WTC11 (cell line): ENCODE data around the gene BCAS3. TPM values are rescaled to one million over a fixed set of nuclear protein-coding genes. Genes with fewer than 3 reads are reported as not detected.

Experiments
- ATAC-seq: fragments of 200-7000 bp; cut with Tn5 transposase; 2 replicates; pipeline ENCODE4 v1.10.0; 2021; ENCODE audit warnings: mild to moderate bottlenecking, moderate library complexity
- CTCF ChIA-PET: fragments of 300-600 bp; sonication (Branson Sonifier 250); formaldehyde crosslinking; loops from one replicate; lab custom pipeline; 2021; ENCODE audit warnings: antibody characterized with exemption; lab: Charles Lee
- POLR2A ChIA-PET: fragments of 350-600 bp; sonication (Branson Sonifier 250); formaldehyde crosslinking; loops from one replicate; lab custom pipeline; 2021; ENCODE audit warnings: antibody characterized with exemption; lab: Charles Lee
- DNase-seq: peaks from one replicate; pipeline ENCODE4 v3.0.0; 2021; ENCODE audit warnings: low spot score
- H3K27ac Mint-ChIP-seq: 2 replicates; pipeline ENCODE4 v1.8.0; 2021; ENCODE audit warnings: mixed read lengths
- H3K27me3 Mint-ChIP-seq: 2 replicates; pipeline ENCODE4 v1.8.0; 2021; ENCODE audit warnings: low read depth, mild to moderate bottlenecking, moderate library complexity, mixed read lengths
- H3K36me3 Mint-ChIP-seq: 2 replicates; pipeline ENCODE4 v1.8.0; 2021; ENCODE audit warnings: mixed read lengths
- H3K4me1 Mint-ChIP-seq: 2 replicates; pipeline ENCODE4 v1.8.0; 2022; ENCODE audit warnings: mixed read lengths
- H3K4me3 Mint-ChIP-seq: 2 replicates; pipeline ENCODE4 v1.8.0; 2021; ENCODE audit warnings: mild to moderate bottlenecking, moderate library complexity, mixed read lengths
- H3K9me3 Mint-ChIP-seq: 2 replicates; pipeline ENCODE4 v1.8.0; 2021; ENCODE audit warnings: mixed read lengths
- CREB1 ChIP-seq: sonication (generic); formaldehyde crosslinking; IDR thresholded peaks from 2 replicates; pipeline ENCODE4 v1.8.0; 2023; ENCODE audit warnings: mild to moderate bottlenecking, missing genetic modification reagents
- FOXK1 ChIP-seq: sonication (generic); formaldehyde crosslinking; IDR thresholded peaks from 2 replicates; pipeline ENCODE4 v1.8.0; 2022; ENCODE audit warnings: mild to moderate bottlenecking, moderate library complexity, missing genetic modification reagents
- GRHL2 ChIP-seq: fragments of 250-450 bp; sonication (Bioruptor Pico); IDR thresholded peaks from 2 replicates; pipeline ENCODE4 v1.8.0; 2022; ENCODE audit warnings: mild to moderate bottlenecking, moderate library complexity; ENCODE audit not compliant: insufficient replicate concordance, severe bottlenecking
- GTF2I ChIP-seq: fragments of 250-450 bp; sonication (Bioruptor Pico); conservative IDR thresholded peaks from 2 replicates; pipeline ENCODE4 v1.4.0; 2021; ENCODE audit warnings: mild to moderate bottlenecking
- HMGA2 ChIP-seq: fragments of 250-450 bp; sonication (Bioruptor Pico); IDR thresholded peaks from 2 replicates; pipeline ENCODE4 v1.4.0; 2021; ENCODE audit warnings: mild to moderate bottlenecking, moderate library complexity
- HMGXB4 ChIP-seq: sonication (generic); formaldehyde crosslinking; IDR thresholded peaks from 2 replicates; pipeline ENCODE4 v1.8.1; 2023; ENCODE audit warnings: mild to moderate bottlenecking, moderate library complexity, missing genetic modification reagents
- IRF1 ChIP-seq: sonication (generic); formaldehyde crosslinking; IDR thresholded peaks from 2 replicates; pipeline ENCODE4 v1.8.0; 2023; ENCODE audit warnings: missing genetic modification reagents
- MYBL2 ChIP-seq: sonication (generic); formaldehyde crosslinking; IDR thresholded peaks from 2 replicates; pipeline ENCODE4 v1.8.1; 2023; ENCODE audit warnings: mild to moderate bottlenecking, moderate library complexity, missing genetic modification reagents
- NR1H2 ChIP-seq: sonication (generic); formaldehyde crosslinking; IDR thresholded peaks from 2 replicates; pipeline ENCODE4 v1.9.0; 2021; ENCODE audit warnings: mild to moderate bottlenecking, moderate library complexity, missing genetic modification reagents
- SMAD3 ChIP-seq: sonication (generic); formaldehyde crosslinking; IDR thresholded peaks from 2 replicates; pipeline ENCODE4 v1.8.0; 2022; ENCODE audit warnings: missing genetic modification reagents, mild to moderate bottlenecking, borderline replicate concordance
- ZBTB21 ChIP-seq: sonication (generic); formaldehyde crosslinking; IDR thresholded peaks from 2 replicates; pipeline ENCODE4 v1.8.1; 2023; ENCODE audit warnings: mild to moderate bottlenecking, missing genetic modification reagents, borderline replicate concordance
- ZMAT4 ChIP-seq: fragments of 250-450 bp; sonication (Bioruptor Pico); IDR thresholded peaks from 2 replicates; pipeline ENCODE4 v1.9.0; 2021; ENCODE audit warnings: mild to moderate bottlenecking
- ZNF232 ChIP-seq: sonication (generic); formaldehyde crosslinking; IDR thresholded peaks from 2 replicates; pipeline ENCODE4 v1.8.0; 2022; ENCODE audit warnings: mild to moderate bottlenecking, missing genetic modification reagents
- total RNA-seq: library from RNA; stranded (reverse); gene quantifications from 3 replicates; pipeline ENCODE4 v1.2.3, GENCODE V29; 2021
- TF ChIP-seq, protein P1 (sequence below): sonication (generic); formaldehyde crosslinking; IDR thresholded peaks from 2 replicates; pipeline ENCODE4 v1.8.1; 2023; ENCODE audit warnings: mild to moderate bottlenecking, missing genetic modification reagents, moderate library complexity
- TF ChIP-seq, protein P2 (sequence below): sonication (generic); formaldehyde crosslinking; IDR thresholded peaks from 2 replicates; pipeline ENCODE4 v1.8.1; 2022; ENCODE audit warnings: low read depth, mild to moderate bottlenecking, moderate library complexity, missing genetic modification reagents, borderline replicate concordance

Gene BCAS3
- total RNA-seq, 1 experiment from 2014 or later: 15.5 TPM

DNA sequence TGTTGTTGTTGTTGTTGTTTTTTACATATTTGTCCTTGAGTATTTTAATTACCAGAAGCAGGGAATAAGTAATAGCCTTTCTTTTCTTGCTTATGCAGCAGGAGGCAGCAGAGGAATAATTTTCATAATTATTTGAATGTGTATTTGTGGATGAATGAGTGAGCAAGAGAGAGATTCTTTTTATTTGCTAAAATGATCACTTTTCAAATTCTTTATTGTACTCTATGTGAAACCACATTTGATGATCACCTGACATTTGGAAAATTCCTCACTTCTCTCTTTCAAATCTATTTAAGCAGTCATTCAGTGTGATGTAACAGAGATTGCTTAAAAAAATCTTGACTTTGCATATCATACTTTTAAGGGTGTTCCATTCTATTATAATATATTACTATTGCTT is 223.6 kb downstream of the BCAS3 start:
- no peak for DNase-seq
- Mint-ChIP-seq H3K36me3 (peaks cover 6% of the 10 kb centered on the region; the same call in 1 of the 2 replicates), H3K27ac (no peak overlapping the region), H3K27me3 (no peaks in the 10 kb centered on the region), H3K4me1 (peaks cover 13% of the 10 kb centered on the region), H3K9me3 (peaks cover 11% of the 10 kb centered on the region), H3K4me3 (no peak overlapping the region)
- ChIA-PET CTCF (no interaction called here), POLR2A (no interaction called here)
- TF ChIP-seq, protein P1, sequence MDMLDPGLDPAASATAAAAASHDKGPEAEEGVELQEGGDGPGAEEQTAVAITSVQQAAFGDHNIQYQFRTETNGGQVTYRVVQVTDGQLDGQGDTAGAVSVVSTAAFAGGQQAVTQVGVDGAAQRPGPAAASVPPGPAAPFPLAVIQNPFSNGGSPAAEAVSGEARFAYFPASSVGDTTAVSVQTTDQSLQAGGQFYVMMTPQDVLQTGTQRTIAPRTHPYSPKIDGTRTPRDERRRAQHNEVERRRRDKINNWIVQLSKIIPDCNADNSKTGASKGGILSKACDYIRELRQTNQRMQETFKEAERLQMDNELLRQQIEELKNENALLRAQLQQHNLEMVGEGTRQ: no peak
- TF ChIP-seq FOXK1 (CRISPR knock-in tag): no peak
- TF ChIP-seq ZMAT4 (CRISPR knock-in tag): no peak
- TF ChIP-seq CREB1 (CRISPR knock-in tag): no peak
- no peak for TF ChIP-seq HMGXB4 (CRISPR knock-in tag)
- TF ChIP-seq IRF1 (CRISPR knock-in tag): no peak
- no peak for TF ChIP-seq GRHL2 (CRISPR knock-in tag)
- ATAC-seq: no peak

- H3K36me3 Mint-ChIP-seq: peaks cover 5% of the 10 kb centered on the region; the same call in 1 of the 2 replicates
- H3K9me3 Mint-ChIP-seq: peaks cover 6% of the 10 kb centered on the region
- no peak for ATAC-seq
- H3K4me1 Mint-ChIP-seq: peaks cover 14% of the 10 kb centered on the region
- no peak overlapping the region for H3K4me3 Mint-ChIP-seq
- POLR2A ChIA-PET: no interaction called here
- DNase-seq: no peak
- no peak overlapping the region for H3K27ac Mint-ChIP-seq
- TF ChIP-seq ZNF232 (no peak), MYBL2 (CRISPR knock-in tag) (no peak), GTF2I (CRISPR knock-in tag) (no peak), HMGA2 (CRISPR knock-in tag) (no peak), NR1H2 (CRISPR knock-in tag) (no peak), ZBTB21 (CRISPR knock-in tag) (no peak)
- TF ChIP-seq, protein P2, sequence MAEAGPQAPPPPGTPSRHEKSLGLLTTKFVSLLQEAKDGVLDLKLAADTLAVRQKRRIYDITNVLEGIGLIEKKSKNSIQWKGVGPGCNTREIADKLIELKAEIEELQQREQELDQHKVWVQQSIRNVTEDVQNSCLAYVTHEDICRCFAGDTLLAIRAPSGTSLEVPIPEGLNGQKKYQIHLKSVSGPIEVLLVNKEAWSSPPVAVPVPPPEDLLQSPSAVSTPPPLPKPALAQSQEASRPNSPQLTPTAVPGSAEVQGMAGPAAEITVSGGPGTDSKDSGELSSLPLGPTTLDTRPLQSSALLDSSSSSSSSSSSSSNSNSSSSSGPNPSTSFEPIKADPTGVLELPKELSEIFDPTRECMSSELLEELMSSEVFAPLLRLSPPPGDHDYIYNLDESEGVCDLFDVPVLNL (CRISPR knock-in tag): no peak
- H3K27me3 Mint-ChIP-seq: no peaks in the 10 kb centered on the region
- CTCF ChIA-PET: no interaction called here
These were observed 224.2 kb downstream of the BCAS3 start for GRCh38 chr17:60901806-60902205.

- Mint-ChIP-seq H3K27ac (no peak overlapping the region), H3K4me1 (peaks cover 16% of the 10 kb centered on the region), H3K27me3 (no peaks in the 10 kb centered on the region), H3K36me3 (no peaks in the 10 kb centered on the region), H3K4me3 (no peak overlapping the region), H3K9me3 (no peaks in the 10 kb centered on the region; the same call in 1 of the 2 replicates)
- ChIA-PET POLR2A (no interaction called here), CTCF (no interaction called here)
- ATAC-seq (no peak), DNase-seq (no peak)
- no peak for TF ChIP-seq SMAD3 (CRISPR knock-in tag)
- no peak for TF ChIP-seq HMGXB4 (CRISPR knock-in tag)
These were observed 224.7 kb downstream of the BCAS3 start for GRCh38 chr17:60902399-60902798.
